Spleen (tissue), 7 donors: ENCODE results near the gene FPGS.

Experiments
- POLR2AphosphoS5 ChIP-seq, 3 donors: sonication (generic); formaldehyde crosslinking; IDR thresholded peaks; one replicate each; pipeline ENCODE4 v1.5.1; 2017; ENCODE audit warnings: antibody characterized with exemption in 3 of 3
- TF ChIP-seq, protein P1 (sequence below), 11 experiments: fragments of 200-600 bp in 7 of 11; fragments of 450-650 bp in 4 of 11; sonication (generic) in 4 of 11; IDR thresholded peaks in 8 of 11; conservative IDR thresholded peaks in 3 of 11; 1 replicate in 7 of 11; 2 replicates in 4 of 11; pipeline versions ENCODE4 v1.4.0 to v1.8.0; 2016 to 2021; ENCODE audit warnings: antibody characterized with exemption in 11 of 11, inconsistent platforms in 4 of 11, mild to moderate bottlenecking in 1 of 11
- donor health status: DM: no; HTN: no; CAD: no; lungs with moderate emphysema.
- donor health status: DM: no; HTN: no; CAD: no.
- donor health status: DM: no; HTN: no; CAD: no.

DNA sequence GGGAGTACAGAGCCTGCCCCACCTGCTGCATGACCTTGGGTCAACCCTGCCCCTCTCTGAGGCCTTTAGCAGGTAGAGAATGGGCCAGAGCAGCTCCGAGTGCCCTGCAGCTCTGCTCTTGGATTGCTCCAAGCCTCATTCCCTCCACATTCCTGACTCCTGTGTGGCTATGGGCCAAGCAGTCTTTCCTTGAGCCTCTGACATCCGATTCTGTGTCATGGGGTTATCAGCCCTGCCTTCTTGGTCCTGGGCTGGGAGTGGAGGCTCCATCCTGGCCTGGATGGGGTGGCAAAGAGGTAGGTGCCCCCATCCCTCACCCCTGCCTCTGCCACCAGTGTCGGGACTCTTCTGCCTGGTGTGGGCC lies 13.7 kb downstream of the FPGS start:
- TF ChIP-seq, protein P1, sequence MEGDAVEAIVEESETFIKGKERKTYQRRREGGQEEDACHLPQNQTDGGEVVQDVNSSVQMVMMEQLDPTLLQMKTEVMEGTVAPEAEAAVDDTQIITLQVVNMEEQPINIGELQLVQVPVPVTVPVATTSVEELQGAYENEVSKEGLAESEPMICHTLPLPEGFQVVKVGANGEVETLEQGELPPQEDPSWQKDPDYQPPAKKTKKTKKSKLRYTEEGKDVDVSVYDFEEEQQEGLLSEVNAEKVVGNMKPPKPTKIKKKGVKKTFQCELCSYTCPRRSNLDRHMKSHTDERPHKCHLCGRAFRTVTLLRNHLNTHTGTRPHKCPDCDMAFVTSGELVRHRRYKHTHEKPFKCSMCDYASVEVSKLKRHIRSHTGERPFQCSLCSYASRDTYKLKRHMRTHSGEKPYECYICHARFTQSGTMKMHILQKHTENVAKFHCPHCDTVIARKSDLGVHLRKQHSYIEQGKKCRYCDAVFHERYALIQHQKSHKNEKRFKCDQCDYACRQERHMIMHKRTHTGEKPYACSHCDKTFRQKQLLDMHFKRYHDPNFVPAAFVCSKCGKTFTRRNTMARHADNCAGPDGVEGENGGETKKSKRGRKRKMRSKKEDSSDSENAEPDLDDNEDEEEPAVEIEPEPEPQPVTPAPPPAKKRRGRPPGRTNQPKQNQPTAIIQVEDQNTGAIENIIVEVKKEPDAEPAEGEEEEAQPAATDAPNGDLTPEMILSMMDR (IDR thresholded peaks at IDR 0.05 in 8 of 11, conservative IDR thresholded peaks at IDR 0.05 in 3 of 11), result no peak
- no peak for TF ChIP-seq POLR2AphosphoS5 (IDR thresholded peaks at IDR 0.05)
